ENCODE measurements around the gene NPPB.
A peak's percentile ranks its signal among the peaks of the same experiment; 100 is the strongest.

DNA sequence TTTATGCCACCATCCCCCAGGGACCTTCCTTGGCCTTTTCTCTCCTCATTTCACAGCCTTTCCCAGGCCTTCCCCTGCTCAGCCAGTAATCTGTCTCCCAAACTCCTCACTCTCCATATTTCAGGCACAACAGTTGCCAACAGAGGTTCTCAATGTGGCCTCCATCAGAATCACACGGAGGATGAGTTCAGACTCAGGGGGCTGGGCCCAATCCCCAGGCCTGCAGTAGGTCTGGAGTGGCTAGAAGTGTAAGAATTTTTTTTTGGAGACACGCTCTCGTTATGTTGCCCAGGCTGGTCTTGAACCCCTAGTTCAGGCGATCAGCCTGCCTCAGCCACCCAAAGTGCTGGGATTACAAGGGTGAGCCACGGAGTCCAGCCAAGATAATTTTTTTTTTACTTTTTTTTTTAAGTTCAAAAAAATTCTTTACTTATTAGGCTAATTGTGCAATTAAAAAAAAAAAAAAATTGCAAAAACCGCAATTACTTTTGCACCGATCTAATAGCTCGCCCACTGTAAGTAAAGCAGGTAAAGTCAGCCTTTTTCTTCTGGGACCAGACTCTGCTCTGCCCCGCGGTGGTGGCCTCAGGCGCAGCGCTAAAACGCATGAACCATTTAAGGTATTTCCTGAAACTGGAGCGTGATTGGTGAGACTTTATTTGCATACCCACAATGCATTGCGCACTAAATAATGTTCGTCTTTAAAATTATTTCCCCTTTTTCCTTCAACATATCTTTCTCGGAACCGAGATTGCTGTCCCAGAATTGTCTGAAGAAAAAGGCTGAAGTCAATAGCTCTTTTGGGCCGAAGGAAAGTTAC is 48.7 kb upstream of the NPPB start:
- peak; percentile 85 for TF ChIP-seq CTCF (IDR thresholded peaks at IDR 0.05; ENCODE audit: low read length)
- no peak for TF ChIP-seq EZH2 (IDR thresholded peaks at IDR 0.05; ENCODE audit: borderline replicate concordance, low read length)

Measured in OCI-LY1 (cell line).